Sigmoid colon (tissue), 7 donors: ENCODE measurements around the gene ZMIZ1. TPM values are rescaled to one million over a fixed set of nuclear protein-coding genes. Genes with fewer than 3 reads are reported as not detected.
A peak's percentile ranks its signal among the peaks of the same experiment; 100 is the strongest.

Source experiments
- DNase-seq: peaks from one replicate; pipeline ENCODE4 v3.0.0-alpha.2; 2019
- H3K27ac ChIP-seq, 4 donors: fragments of 200-600 bp; sonication (generic); one replicate each; pipeline ENCODE4 v1.5.1; 2016 to 2019; ENCODE audit warnings: mild to moderate bottlenecking in 1 of 4
- H3K27me3 ChIP-seq, 3 donors: fragments of 200-600 bp; sonication (generic); one replicate each; pipeline ENCODE4 v1.5.1; 2019; ENCODE audit warnings: mild to moderate bottlenecking in 1 of 3
- H3K36me3 ChIP-seq, 4 donors: fragments of 200-600 bp; sonication (generic); one replicate each; pipeline ENCODE4 v1.5.1; 2016 to 2019
- H3K4me1 ChIP-seq, 4 donors: fragments of 200-600 bp; sonication (generic); one replicate each; pipeline ENCODE4 v1.5.1; 2017 to 2019
- H3K4me3 ChIP-seq, 4 donors: fragments of 200-600 bp; sonication (generic); one replicate each; pipeline ENCODE4 v1.5.1; 2017 to 2019; ENCODE audit warnings: mild to moderate bottlenecking in 2 of 4, moderate library complexity in 1 of 4
- H3K9me3 ChIP-seq, 4 donors: fragments of 200-600 bp in 3 of 4; sonication (generic) in 3 of 4; one replicate each; pipeline versions ENCODE4 v1.5.1 to v1.6.1; 2013 to 2019
- EP300 ChIP-seq, 4 donors: sonication (generic); formaldehyde crosslinking; IDR thresholded peaks; one replicate each; pipeline ENCODE4 v1.6.1; 2017; ENCODE audit warnings: antibody characterized with exemption in 4 of 4
- POLR2A ChIP-seq, 2 donors: fragments of 450-650 bp; IDR thresholded peaks; one replicate each; pipeline ENCODE4 v1.6.1; 2016; ENCODE audit warnings: antibody characterized with exemption in 2 of 2, mild to moderate bottlenecking in 2 of 2, moderate library complexity in 2 of 2
- POLR2AphosphoS5 ChIP-seq, 4 donors: sonication (generic); formaldehyde crosslinking; IDR thresholded peaks; one replicate each; pipeline ENCODE4 v1.6.1; 2017; ENCODE audit warnings: antibody characterized with exemption in 4 of 4
- WGBS, 2 donors: extraction: QIAGEN DNeasy Blood & Tissue Kit; methylation state at CpG; one replicate each; pipeline ENCODE4 v1.1.7; 2013; 5-methylcytosine and 5-hydroxymethylcytosine counted together
- intact Hi-C: fragments of 100-400 bp; cut with DNase I; formaldehyde crosslinking; loops from one replicate; pipeline ENCODE4 v1.15.1; 2023
- polyA plus RNA-seq, 3 donors: library from polyadenylated mRNA; stranded (reverse); fragments of 200-250 nt; gene quantifications; one replicate each; pipeline ENCODE4 v1.2.3, GENCODE V29; 2013
- total RNA-seq, 4 donors: library from RNA; depleted of rRNA; stranded (reverse); fragments of >200 nt; gene quantifications; one replicate each; pipeline ENCODE4 v1.1.0, GENCODE V29; 2016
- TF ChIP-seq, protein P1 (sequence below), 4 experiments: fragments of 450-650 bp in 3 of 4; fragments of 200-600 bp in 1 of 4; IDR thresholded peaks; one replicate each; pipeline ENCODE4 v1.5.1; 2016 to 2019; ENCODE audit warnings: antibody characterized with exemption in 4 of 4, mild to moderate bottlenecking in 3 of 4, moderate library complexity in 2 of 4
- donor health status: healthy with polysubstance abuse.
- donor health status: Bipolar disorder and iron deficiency.
- donor health status: healthy.

Gene ZMIZ1
- total and polyA plus RNA-seq, 7 donors: 17.4 to 49.3 (median 31.5) TPM

DNA sequence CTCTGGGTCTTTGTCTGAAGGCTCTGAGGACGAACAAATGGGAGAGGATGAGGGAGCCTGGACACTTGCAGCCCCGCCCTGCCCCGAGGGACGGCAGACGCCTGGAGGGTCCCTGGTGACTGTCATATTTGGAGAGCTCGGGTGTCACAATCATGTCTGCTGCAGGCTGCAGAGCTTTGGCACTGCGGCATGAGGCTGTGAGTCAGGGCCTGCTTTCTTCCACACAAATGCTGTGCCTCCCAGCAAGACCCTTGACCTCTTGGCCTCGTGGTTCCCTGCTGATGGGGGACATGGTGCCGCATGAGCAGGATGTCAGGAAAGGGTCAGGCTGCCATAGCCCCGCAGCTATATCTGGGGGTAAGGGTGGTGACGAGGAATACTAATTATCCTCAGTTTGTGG is 213.6 kb downstream of the ZMIZ1 start:
- DNase-seq: no peak
- Histone ChIP-seq H3K27ac (peak overlapping the region in 3 of 4 donors; percentile 0 to 72 (median 64)), H3K4me1 (peaks cover 0 to 59% (median 43%) of the 10 kb centered on the region in 4 donors), H3K27me3 (no peaks in the 10 kb centered on the region), H3K4me3 (no peak overlapping the region), H3K9me3 (no peaks in the 10 kb centered on the region), H3K36me3 (peaks cover 6 to 56% (median 11%) of the 10 kb centered on the region in 4 donors)
- WGBS, 2 donors: 88% methylated on average over 11 of the region's 11 CpGs
- TF ChIP-seq, protein P1, sequence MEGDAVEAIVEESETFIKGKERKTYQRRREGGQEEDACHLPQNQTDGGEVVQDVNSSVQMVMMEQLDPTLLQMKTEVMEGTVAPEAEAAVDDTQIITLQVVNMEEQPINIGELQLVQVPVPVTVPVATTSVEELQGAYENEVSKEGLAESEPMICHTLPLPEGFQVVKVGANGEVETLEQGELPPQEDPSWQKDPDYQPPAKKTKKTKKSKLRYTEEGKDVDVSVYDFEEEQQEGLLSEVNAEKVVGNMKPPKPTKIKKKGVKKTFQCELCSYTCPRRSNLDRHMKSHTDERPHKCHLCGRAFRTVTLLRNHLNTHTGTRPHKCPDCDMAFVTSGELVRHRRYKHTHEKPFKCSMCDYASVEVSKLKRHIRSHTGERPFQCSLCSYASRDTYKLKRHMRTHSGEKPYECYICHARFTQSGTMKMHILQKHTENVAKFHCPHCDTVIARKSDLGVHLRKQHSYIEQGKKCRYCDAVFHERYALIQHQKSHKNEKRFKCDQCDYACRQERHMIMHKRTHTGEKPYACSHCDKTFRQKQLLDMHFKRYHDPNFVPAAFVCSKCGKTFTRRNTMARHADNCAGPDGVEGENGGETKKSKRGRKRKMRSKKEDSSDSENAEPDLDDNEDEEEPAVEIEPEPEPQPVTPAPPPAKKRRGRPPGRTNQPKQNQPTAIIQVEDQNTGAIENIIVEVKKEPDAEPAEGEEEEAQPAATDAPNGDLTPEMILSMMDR (IDR thresholded peaks at IDR 0.05): no peak
- TF ChIP-seq POLR2AphosphoS5 (IDR thresholded peaks at IDR 0.05) (no peak), EP300 (IDR thresholded peaks at IDR 0.05) (no peak), POLR2A (IDR thresholded peaks at IDR 0.05) (no peak)
- intact Hi-C loops: no loop called here

DNA sequence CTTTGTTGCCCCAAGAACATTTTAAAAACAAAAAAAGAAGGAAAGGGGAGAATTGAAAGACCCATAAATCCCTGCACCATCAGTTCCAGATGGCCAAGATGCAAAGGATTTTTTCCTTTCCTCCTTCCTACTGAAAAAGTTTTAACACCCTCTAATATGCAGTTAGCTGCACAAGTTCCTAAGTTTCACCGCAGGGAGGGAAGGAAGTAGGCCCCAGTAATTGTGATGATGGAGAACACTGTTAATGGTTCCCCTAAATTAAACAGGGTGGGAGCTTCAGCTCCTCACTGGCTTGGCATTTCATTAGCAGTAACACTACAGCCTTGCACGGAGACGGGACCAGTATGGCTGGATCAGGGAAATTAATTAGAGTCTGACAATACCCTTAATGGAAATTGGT is 214.8 kb downstream of the ZMIZ1 start:
- intact Hi-C loops: no loop called here
- no peak for DNase-seq
- Histone ChIP-seq H3K9me3 (no peaks in the 10 kb centered on the region), H3K4me1 (peaks cover 0 to 53% (median 43%) of the 10 kb centered on the region in 4 donors), H3K36me3 (peaks cover 0 to 49% (median 6%) of the 10 kb centered on the region in 4 donors), H3K27ac (peak overlapping the region in 3 of 4 donors; percentile 17 to 72 (median 64)), H3K4me3 (no peak overlapping the region), H3K27me3 (no peaks in the 10 kb centered on the region)
- TF ChIP-seq EP300 (IDR thresholded peaks at IDR 0.05): no peak
- 76 to 91% methylated on average over 3 of the region's 3 CpGs for WGBS, 2 donors

DNA sequence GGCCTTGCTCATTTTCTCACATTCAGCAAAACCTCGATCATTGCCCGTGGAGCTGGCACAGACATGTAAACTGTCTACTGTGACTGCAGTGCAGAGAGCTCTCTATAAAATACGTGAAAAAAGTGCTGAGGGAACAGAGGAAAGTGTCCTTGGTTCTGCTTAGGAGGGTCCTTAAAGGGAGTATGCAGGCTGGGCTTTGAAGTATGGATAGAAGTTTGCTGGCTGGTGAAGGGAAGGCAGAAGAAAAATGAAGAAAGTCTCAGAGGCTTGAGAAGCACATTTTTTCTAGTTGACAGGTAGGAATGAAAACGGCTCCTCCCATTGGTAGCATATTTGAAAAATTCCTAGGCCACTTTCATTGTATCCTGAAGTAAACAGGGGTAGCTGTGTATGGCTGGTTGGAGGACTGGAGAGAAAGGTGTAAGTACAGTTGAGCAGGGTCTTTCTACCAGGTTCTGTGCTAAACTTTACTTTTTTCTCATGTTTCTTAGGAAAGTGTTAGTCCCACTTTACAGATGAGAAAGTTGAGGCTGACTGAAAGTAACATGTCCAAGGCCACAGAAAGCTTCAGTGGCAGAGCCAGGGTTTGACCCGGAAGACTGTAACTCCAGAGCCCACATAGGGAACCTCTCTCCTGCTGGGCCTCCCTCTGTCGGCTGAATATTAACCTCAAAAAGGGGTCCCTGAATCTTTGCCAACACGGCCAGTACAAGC is 215.5 kb downstream of the ZMIZ1 start:
- H3K27me3 ChIP-seq: no peaks in the 10 kb centered on the region
- DNase-seq: no peak
- TF ChIP-seq EP300 (IDR thresholded peaks at IDR 0.05) (no peak), POLR2AphosphoS5 (IDR thresholded peaks at IDR 0.05) (no peak), POLR2A (IDR thresholded peaks at IDR 0.05) (no peak)
- TF ChIP-seq, protein P1 (IDR thresholded peaks at IDR 0.05): no peak
- intact Hi-C loops: no loop called here
- peaks cover 0 to 53% (median 43%) of the 10 kb centered on the region in 4 donors for H3K4me1 ChIP-seq
- no peak overlapping the region for H3K4me3 ChIP-seq
- WGBS, 2 donors: 84 to 91% methylated on average over 7 of the region's 7 CpGs
- H3K9me3 ChIP-seq: no peaks in the 10 kb centered on the region
- H3K36me3 ChIP-seq: peaks cover 0 to 46% (median 6%) of the 10 kb centered on the region in 4 donors
- peak overlapping the region in 3 of 4 donors; percentile 17 to 72 (median 64) for H3K27ac ChIP-seq

DNA sequence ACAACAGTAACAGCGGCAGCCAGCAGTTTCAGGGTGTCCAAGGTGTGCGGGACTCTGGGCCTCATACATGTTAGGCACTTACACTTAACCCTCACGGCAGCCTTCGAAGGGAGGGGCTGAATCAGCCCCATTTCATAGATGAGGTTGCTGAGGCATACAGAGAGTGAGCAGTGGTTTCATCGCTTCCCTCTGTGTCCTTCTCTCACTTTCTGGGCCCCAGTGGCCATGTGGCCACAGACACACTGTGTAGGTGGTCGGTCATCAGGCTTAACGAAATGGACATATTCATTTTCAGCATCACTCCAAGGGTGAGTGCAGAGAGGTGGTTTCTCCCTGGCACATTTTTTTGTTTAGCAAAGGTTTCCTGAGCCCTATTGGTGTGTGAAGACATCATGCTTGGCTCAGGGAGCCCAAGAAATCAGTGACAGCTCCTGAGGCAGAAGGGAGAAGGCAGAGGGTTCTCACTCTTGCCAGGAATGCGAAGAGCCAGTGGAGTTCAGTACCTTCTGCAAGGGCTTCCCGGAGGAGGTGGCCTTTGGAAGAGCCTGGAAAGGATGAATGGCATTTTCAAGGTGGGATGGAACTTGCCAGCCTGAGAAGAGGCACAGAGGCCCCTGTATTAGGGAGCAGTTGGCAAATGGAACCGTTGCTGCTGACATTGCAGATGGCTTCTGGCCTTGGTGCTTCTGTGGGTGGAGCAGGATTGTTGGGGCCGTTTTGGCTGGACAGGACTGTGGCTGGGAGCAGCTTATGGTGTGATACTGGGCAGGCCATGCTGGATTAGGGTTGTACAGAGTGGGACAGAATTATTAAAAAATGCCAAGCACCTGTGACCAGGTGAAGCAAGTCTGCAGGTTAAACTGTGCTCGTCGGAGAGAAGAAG is 216.8 kb downstream of the ZMIZ1 start:
- H3K36me3 ChIP-seq: peaks cover 0 to 49% (median 16%) of the 10 kb centered on the region in 4 donors
- H3K9me3 ChIP-seq: no peaks in the 10 kb centered on the region
- WGBS, 2 donors: 66 to 82% methylated on average over 13 of the region's 13 CpGs
- H3K27ac ChIP-seq: peak overlapping the region; percentile 59 to 72 (median 62)
- peaks cover 0 to 53% (median 43%) of the 10 kb centered on the region in 4 donors for H3K4me1 ChIP-seq
- no peaks in the 10 kb centered on the region for H3K27me3 ChIP-seq
- intact Hi-C loops: no loop called here
- TF ChIP-seq, protein P1 (IDR thresholded peaks at IDR 0.05): no peak
- no peak for TF ChIP-seq POLR2A (IDR thresholded peaks at IDR 0.05)
- no peak for TF ChIP-seq POLR2AphosphoS5 (IDR thresholded peaks at IDR 0.05)
- no peak for DNase-seq
- H3K4me3 ChIP-seq: no peak overlapping the region
